ENCODE measurements around the gene COL4A2.
"Not testable (repeated sequence)": the region's sequence is repeated elsewhere in the genome, so short reads cannot be mapped to it uniquely, and the experiment has no call there.

Gene COL4A2

DNA sequence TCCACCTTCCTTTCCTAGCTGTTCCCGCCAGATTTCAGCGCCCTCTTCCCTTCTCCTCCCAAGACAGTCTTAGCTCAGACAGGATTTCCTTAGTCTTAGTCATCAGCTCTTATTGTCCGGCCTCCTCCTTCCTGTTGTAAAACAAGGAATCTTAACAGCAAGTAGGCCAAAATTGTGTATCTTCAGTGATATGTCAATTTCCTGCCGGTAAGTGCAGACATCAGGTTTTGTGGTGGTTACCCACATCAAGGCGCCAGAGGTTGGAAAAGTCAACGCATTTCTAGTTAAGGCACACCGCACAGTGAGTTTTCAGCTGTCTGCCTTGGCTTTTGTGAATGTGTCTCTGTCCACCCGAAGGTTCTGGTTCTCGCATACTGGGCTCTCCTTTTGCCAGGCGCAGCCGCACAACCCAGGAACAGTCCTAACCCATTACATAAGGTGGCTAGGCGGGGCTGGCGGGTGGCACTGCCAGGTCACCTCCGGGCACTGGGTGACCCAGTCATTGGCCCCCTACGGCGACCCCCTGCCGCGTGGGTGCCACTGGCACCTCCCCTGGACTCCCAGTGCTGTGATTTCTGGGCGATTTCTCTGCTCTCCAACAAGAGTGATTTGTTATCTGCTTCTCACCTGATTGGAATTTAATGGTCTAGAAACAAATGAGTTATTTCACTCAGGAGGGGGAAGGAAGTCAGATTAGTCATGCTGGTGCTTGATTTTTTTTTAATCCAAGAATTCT lies 12.9 kb downstream of the COL4A2 start:
- peak in 1 of 2 donors; percentile 19 for DNase-seq (ENCODE audit: extremely low read depth in 1 of 2, low read depth in 1 of 2)

DNA sequence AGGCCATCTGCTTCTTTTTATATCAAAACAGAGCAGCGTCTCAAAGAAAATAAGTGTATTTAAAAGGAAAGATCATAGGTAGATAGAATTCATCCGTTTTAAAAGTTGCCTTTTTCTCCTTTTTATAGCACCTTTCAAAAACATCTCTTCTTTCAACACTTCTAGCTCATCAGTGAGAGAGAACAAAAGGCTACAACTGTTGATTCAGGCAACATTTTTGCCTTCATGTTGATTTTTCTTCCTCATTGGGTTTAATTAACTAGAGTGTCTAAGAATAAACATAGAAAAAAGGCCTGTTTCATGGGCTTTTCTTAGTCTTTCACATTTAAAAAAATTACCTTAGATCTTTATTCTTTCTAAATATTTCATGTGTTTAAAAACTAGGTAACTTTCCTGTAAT lies 13.6 kb downstream of the COL4A2 start:
- no peak for DNase-seq (ENCODE audit: extremely low read depth in 1 of 2, low read depth in 1 of 2)

DNA sequence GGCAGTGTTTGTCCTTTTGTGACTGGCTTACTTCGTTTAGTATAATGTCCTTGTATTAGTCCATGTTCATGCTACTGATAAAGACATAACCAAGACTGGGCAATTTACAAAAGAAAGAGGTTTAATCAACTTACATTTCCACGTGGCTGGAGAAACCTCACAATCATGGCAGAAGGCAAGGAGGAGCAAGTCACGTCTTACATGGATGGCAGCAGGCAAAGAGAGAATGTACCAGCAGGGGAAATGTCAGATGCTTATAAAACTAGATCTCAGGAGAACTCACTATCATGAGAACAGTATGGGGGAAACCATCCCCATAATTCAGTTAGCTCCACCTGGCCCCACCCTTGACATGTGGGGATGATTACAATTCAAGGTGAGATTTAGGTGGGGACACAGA lies 14.5 kb downstream of the COL4A2 start:
- not testable (repeated sequence) for DNase-seq (ENCODE audit: extremely low read depth in 1 of 2, low read depth in 1 of 2)

DNA sequence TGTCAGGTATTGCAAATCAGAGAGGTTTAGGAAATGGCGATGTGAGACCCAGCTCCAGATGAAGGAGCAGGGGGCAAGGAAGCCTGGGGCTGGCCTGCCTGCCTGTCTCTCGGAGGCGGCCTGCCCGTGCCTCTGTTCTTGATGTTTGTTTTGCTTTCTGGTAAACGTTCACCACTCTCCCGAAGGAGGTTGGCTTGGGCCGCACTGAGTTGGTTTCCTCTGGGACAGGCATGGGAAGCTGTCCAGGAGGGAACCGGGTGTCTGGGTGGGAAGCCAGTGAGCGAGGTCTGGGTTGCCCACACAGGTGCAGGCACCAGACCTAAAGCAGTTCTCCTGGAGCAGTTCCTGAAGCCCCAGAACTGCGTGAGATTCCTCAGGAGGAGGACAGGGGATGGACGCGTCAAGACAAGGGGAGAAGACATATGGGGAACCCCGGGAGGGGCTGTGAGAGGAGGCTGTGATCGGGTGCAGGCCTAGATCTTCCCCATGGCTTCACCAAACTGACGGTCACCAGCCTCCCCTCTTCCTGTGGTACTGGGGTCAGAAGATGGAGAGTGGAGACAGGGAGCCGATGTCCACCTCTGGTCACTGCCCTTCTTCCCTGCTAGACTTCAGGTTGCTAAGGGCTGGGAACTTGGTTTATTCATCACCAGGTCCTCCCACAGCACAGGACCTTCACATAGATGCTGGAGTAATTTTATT lies 15.2 kb downstream of the COL4A2 start:
- DNase-seq (ENCODE audit: extremely low read depth in 1 of 2, low read depth in 1 of 2): no peak

DNA sequence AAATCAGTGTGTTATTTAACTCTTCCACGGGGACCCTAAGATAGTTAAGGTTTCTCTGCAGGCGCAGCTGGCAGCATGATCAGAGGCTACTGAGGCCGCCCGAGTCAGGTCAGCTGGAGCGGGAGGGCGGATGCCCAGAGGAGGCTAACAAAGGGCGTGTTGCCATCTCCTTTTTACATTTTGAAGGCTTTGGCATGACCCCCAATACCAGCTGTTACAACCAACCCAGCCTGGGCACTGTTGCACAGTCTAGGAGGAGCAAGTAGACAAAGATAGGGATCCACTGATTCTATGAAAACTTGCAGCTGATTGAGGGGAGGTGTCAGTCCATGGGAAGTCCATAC lies 15.7 kb downstream of the COL4A2 start:
- no peak for DNase-seq (ENCODE audit: extremely low read depth in 1 of 2, low read depth in 1 of 2)

DNA sequence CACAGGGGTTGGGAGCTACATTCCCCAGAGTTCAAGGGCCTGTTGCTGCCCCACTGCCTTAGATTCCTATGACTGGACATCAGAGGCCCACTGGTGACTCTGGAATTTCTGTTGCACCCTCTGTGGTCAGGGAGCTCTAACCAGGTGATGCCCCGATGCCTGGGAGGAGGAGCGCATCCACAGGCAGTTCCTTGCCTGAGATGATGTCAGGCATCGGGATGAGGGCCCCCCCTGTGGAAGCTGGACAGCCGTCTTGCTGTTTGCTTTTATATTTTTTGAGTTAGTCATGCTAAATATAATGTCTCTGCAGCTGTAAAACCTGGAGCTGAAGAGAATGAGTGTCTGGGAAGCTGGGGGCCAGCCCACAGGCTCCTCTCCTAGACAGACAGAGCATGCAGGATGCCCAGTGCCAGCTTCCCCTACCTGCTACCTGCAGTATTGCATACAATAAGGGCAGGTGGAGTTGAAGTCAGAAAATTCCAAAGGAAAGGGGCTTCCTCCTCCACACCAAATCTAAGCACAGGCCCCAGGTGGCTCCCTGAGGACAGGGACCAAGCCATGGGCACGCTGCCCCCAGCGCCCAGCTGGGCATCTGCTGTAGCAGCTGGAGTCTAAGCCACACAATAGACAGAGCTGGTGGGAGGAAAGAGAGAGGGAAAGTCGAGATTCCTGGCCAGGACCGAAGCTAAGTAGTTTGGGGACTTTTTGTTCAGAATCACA lies 16.2 kb downstream of the COL4A2 start:
- no peak for DNase-seq (ENCODE audit: extremely low read depth in 1 of 2, low read depth in 1 of 2)

DNA sequence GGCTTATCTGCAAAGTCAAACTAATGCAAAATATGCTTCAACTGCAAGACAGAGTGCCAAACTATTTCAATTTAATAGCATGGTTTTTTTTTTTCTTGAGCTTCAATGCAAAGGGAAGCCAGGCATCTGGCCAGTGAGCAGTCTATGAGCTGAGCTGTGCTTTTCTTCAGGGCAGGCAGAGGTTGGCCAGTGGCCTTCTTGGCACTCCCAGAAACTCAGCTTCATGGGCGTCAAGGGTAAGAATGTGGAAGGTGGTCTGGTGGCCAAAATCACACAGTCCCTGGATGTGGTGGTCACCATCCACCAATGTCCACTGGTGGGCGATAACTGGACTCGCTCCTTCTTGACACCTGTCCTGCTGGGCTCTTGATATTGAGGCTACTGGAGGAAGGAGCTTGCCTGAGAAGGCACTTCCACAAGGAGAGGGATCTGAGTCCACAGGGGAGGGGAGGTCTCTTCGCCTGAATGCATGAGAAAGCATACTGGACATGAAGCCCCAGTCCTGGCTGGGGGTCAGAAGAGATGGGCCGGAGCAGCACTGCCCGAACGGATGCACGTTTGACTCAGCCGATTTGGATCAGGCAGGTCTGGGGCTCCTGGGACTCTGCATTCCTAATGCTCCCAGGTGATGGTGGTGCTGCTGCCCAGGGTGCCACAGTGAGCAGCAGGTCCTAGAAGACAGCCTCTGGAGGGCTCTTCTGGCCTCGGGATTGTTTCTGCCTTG lies 17.1 kb downstream of the COL4A2 start:
- DNase-seq (ENCODE audit: extremely low read depth in 1 of 2, low read depth in 1 of 2): no peak

DNA sequence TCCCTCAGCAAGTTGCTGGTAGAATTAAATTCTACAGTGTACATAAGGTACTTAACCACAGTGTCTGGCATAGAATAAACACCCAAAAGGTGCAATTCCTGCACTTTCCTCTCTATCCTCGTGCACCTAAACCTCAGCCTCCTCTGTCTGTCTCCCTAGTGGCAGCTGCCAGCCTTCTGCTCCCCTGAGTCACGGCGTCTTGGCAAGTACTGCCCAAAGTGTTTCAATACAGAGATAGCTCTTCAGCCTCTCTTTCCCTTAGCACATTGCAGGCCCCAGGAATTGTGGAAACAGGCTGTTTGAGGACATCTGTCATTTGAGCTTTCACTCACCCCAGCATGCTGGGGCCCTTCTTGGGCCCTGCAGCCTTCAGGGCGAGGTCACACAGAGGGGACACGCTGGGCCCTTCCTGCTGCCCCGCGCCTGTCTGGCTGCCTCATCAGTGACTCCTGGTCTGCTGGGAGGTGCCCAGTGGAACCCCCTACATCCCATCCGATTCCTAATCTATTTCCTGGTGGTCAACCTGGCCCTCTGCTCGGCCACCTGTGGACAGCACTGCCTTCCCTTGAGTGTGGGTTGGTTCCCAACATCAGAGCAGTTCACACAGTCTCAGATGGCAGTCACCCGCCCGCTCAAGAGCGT lies 19.3 kb downstream of the COL4A2 start:
- DNase-seq (ENCODE audit: extremely low read depth in 1 of 2, low read depth in 1 of 2): no peak

DNA sequence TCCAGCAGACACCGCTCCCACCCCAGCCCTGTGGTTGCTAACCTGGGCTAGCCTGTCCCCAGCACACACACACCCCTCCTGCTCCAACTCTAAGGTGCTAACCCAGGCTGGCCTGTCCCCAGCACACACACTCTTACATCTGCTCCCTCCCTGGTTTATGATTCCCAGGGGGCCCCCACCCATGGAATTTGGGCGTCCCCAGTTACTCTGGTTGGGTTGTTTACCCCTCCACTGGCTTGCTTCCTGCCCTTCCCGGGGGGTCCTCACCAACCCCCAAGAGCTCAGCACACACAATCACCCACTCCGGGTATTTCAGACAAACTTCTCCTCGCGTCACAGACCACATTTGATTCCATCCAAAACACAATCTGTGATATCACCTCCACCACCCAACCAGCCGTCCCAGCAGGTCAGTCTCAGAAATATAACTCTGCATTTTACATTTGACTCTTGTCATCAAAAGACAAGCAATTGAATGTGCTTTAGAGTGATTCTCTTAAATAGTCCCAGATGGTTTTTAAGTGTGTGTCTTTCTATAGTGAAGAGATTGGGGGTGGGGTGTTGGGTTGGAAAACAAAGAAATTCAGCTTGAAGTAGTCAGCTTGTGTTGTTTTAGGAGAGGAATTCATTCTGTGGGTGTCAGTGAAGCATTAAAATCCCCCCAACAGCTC lies 20.1 kb downstream of the COL4A2 start:
- no peak for DNase-seq (ENCODE audit: extremely low read depth in 1 of 2, low read depth in 1 of 2)

DNA sequence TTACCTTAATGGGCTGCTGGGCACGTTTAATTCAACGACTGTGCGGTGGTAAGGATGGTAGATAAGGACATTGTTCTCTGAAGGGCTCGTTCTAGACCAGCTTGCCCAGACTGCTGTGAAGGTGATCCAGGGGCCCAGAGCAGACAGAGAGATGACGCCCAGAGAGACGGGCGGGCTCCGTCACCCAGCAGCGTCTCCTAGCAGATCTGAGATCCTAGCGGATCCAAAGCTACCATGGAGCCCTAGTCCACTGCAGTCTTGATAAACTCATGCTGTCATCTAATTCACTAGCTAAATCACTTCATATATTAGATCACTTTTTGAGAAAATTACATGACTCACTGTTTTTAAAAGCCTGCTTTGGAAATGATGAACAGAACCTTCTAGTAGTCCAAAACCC lies 21.5 kb downstream of the COL4A2 start:
- DNase-seq (ENCODE audit: extremely low read depth in 1 of 2, low read depth in 1 of 2): no peak

DNA sequence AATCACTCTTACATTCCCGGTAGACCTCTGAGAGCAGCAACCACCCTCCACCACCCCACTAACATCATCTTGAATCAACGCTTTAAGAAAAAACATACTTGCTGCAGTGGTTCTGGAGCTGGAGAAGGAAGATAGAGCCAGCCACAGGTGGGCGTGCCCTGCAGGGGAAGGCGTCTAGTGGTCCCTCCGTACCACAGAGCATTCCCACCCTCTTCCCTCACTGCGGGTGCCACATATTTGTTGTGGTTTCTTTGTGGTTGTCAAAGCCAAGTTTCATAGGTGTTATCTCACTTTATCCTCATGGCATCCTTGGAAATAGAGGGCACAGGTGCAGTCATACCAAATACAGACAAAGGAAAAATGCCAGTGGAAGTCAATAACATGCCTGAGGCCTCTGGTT lies 22.2 kb downstream of the COL4A2 start:
- no peak for DNase-seq (ENCODE audit: extremely low read depth in 1 of 2, low read depth in 1 of 2)

DNA sequence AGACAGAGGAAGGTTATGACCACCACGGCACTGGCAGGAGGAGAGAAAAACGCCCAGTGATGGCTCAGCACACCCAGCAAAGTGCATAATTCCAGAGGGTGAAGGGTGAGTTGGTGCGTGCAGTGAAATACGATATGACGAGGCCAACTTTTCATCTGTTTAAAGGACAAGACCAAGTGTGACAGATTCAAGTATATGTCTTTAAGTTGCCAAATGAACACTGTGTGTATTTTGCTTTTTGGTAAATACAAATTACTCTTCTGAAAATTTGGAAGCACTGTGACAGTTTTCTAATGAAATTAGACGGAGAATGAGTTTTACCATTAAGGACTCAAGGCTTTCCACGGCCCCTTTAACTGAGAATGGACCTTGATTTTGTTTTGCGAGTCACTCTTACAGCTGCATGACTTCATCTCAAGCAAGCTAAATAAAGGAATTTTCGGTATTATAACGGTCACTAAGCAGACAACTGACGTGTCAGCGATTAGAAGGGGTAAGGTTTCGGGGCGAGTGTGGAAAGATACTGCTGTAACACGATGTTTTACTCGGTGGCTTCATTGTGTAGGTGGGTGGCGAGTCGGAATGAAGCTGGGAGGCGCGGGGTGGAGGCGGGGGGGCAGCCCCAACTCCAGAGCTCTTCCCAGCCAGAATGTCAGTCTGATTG lies 22.8 kb downstream of the COL4A2 start:
- DNase-seq (ENCODE audit: extremely low read depth in 1 of 2, low read depth in 1 of 2): no peak

DNA sequence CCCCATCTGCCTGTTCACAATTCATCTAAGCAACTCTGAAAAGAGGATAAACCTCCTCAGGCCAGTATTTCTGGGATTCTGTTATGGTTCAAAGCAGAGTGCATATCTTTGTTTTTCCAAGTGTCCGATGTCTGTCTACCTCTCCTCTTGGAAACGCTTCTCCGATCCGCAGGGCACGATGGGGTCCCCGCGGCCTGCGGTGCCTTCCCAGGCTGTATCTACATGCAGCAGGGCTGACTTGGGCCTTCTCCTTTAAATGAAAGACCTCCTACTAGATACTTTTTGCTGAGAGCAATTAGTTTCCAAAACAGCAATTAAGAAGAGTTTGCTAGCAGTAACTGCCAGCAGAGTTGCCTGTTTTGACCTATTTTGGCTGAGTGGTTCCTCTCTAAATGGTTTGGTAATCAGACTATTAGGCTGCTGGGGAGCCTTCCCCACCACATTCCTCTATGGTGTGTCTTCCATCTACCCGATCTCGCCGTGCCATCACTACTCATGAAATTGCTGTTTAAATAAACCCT lies 23.5 kb downstream of the COL4A2 start:
- no peak for DNase-seq (ENCODE audit: extremely low read depth in 1 of 2, low read depth in 1 of 2)

DNA sequence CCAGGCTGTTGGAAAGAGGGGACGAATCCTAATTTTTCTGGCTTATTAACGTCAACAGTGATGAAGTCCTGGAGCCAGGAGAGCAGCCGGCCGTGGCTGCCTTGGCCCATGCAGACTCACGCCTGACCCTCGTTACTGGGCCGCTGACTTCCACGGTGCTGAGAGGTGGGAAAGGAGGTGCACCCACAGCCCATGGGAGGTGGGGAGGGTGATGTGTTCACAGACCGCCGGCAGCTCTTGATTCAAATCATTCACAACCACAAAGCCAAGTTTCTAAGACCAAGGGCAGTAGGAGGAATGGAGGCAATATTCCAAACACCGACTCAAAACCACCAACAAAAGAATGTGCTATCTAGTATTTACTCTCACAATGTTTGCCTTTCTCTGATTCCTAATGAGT lies 24.3 kb downstream of the COL4A2 start:
- no peak for DNase-seq (ENCODE audit: extremely low read depth in 1 of 2, low read depth in 1 of 2)

DNA sequence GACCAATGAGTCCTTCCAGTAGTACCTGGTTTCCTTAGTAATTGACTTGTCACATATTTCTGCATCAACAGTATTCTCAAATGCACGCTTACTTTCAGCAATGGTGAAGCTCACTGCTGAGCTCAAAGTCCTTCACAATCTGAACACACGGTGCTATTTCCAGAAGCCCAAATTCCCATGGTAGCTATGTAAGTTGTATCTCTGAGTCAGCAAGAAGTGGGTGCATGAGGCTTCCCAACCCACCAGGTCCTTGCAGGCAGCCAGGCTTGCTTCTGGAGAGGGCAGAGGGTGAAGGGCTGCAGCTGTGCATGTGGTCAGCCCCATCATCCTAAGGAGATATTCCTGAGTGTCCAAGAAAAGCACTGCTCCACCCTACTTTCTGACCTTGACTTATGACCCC lies 25.7 kb downstream of the COL4A2 start:
- DNase-seq (ENCODE audit: extremely low read depth in 1 of 2, low read depth in 1 of 2): no peak

DNA sequence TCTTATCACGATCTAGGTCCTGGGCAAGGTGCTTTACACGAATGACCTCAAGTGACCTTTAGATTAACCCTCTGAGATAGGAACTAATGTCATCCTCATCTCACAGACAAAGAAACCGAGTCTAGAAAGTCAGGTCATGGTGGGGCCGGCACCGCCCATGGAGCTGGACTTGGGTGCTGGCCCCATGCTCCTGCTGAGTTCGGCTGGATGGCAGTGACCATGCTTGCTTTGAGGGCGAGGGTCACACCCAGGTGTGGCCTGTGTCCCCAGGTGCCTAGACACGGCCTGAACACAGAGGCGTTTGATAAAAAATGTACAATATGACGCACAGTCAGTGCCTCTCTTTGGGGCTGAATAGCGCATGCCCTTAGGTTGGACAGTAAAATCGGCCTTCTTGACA lies 26.8 kb downstream of the COL4A2 start:
- DNase-seq (ENCODE audit: extremely low read depth in 1 of 2, low read depth in 1 of 2): no peak

DNA sequence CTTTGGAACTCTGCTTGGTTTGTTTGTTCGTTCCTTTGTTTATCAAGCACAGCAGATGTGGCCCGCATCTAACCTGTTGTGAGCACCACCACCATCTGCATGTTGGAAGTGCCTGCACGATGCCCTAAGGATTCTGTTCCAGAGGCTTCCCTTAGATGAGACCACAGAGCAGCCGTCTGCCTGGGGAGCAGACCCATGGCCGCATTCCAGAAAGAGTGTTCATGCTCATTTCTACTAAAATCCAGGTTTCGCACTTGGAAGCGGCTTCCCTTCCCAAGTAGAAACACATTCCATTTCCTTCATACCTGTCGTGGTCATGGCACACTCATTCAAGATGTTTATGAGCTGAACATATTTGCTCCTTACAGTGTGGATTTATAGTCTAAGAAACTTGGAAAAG lies 27.2 kb downstream of the COL4A2 start:
- DNase-seq (ENCODE audit: extremely low read depth in 1 of 2, low read depth in 1 of 2): no peak

DNA sequence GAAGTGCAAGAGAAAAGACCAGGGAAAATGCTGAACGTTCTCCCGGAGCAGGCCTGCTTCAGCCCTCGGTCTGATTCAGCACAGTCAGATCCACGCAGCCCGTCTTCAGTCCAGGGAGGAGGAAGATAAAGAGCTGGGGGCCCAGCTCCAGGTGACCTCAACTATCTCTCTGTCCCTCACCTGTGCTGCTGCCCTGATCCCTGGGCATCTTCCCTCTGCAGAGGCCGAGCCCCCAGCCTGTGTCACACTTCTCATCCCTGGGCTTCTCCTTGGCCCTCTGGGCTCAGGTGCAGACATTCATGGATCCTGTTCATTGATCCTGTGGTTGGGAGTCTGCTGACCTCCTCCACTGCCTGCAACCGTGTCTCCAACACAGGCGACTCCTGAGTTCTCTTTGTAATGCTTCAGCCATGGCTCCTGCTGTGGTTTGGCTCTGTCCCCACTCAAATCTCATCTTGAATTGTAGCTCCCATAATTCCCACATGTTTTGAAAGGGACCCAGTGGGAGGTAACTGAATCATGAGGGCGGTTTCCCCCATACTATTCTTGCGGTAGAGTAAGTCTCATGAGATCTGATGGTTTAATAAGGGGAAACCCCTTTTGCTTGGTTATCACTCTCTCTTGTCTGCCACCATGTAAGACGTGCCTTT lies 27.9 kb downstream of the COL4A2 start:
- no peak for DNase-seq (ENCODE audit: extremely low read depth in 1 of 2, low read depth in 1 of 2)

DNA sequence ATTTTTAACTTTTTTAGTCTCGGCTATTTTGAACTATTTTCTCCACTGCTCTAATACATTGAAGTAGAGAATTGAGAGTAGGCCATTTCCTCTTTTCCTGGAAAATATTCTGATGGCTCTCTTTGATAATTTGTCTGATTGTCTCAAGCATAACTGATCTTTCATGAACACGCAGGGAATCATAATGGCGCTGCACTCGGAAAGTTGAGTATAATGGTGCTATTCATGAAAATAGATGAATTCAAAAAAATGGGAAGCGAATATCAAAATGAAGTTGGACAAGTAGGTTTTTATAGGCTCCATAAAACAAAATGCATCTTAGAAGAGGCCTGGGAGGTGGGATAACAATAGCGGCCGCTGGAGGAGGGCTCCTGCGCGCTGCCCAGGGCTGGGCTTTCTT lies 29.0 kb downstream of the COL4A2 start:
- DNase-seq (ENCODE audit: extremely low read depth in 1 of 2, low read depth in 1 of 2): no peak

All from stimulated activated CD8-positive, alpha-beta memory T cell treated with anti-CD3 and anti-CD28 coated beads, Interleukin-7, amount 100 ng/mL, for 48 hours (primary cell).